Measurements from ENCODE around the gene CLEC10A.

CLEC10A gene

DNA sequence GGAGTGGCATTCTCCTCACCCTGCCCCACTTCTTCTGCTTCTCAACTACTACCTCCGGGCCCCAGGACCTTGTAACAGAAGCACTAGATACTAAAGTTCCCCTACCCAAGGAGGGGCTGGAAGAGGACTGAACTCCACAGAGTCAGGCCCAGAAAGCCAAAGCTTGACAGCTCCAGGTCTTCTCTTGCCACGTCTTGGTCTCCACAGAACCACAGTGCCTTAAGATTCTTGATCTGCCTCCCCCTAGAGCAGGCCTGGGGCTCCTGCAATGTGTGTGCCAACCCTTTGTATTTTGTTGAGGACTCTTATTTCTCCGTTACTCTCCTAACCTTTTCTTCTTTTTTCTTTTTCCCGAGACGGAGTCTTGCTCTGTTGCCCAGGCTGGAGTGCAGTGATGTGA is 40.2 kb downstream of the CLEC10A start:
- no peak for DNase-seq (ENCODE audit: low read depth)

DNA sequence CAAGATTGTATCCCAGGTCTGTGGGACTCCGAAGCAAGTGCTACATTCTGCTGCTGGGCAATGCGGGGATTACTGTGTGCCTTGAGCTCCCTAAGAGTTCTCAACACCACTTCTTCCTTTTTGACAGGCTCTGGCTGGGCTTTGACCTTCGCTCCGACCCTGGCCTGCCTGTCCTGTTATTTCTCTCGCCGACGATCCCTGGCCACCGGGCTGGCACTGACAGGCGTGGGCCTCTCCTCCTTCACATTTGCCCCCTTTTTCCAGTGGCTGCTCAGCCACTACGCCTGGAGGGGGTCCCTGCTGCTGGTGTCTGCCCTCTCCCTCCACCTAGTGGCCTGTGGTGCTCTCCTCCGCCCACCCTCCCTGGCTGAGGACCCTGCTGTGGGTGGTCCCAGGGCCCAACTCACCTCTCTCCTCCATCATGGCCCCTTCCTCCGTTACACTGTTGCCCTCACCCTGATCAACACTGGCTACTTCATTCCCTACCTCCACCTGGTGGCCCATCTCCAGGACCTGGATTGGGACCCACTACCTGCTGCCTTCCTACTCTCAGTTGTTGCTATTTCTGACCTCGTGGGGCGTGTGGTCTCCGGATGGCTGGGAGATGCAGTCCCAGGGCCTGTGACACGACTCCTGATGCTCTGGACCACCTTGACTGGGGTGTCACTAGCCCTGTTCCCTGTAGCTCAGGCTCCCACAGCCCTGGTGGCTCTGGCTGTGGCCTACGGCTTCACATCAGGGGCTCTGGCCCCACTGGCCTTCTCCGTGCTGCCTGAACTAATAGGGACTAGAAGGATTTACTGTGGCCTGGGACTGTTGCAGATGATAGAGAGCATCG is 41.8 kb downstream of the CLEC10A start:
- no peak for DNase-seq (ENCODE audit: low read depth)

DNA sequence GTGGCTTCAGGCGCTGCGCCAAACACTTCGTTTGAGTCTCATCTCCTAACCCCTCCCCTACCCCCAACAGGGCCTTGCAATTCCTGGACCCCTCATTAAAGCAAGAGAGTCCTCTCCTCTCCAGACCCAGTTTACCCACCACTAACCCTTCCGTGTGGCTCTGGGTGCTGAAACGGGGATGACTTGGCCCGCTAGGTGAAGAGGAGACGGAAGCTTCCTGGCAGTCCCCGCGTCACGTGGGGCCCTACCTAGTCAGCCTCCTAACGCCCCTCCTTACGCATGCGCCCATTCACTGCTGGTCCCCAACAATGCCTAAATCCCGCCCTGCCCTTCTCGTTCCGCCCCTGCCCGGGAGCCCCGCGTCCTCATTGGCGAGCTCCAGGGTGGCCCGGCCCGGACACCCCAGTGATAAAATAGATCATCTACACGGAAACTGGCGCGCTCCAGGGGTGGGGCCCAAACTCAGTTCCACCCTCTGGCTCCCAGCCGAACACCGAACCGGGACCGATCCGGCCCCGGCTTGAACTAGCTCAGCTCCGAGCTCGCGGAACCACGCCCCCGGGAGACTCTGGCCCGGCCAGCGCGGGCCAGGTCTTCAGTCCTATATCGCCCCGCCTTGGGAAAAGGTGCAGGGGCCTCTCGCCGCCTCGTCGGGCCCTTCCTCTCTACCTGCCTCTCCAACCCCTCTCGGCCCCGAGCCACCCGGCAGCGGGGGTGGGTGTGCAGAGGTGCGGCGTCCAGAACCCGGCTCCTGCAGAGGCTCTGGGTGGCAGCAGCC is 44.3 kb downstream of the CLEC10A start, which contains the start of gene SLC16A13:
Gene SLC16A13 (plus strand): TSS at position 425 of the 778 bp plus-strand sequence. CDS start 368 bp downstream, outside the sequence.
- DNase-seq (ENCODE audit: low read depth): peak; percentile 96

DNA sequence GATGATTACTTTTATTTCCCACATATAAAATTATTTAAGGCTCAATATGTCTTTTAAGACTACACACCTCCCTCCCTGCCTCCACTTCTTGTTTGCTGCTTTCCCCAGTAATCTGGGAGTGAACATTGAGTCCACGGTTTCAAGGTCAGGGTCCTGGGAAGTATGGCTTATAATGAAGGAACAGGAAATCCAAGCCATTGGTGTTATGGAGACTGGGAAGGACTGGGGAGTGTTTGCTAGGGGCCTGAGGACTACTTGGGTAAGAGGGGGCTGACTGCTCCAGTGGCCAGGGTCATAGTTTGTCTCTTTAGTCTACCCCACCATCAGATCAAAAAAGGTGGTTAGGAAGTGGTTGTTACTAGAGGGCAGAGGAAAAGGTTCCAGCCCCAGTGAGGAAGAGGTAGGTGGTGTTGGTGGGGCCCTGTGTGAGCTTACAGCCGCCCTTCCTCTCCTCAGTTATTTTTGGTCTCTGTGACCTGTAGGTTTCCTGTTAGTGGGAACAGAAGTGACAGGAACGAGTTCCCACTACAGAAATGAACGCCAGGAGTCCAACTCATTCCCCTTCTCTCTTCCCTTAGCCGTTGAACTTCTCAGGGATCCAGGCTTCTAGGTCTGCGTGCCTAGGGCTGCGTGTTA is 45.0 kb downstream of the CLEC10A start:
- DNase-seq (ENCODE audit: low read depth): no peak

DNA sequence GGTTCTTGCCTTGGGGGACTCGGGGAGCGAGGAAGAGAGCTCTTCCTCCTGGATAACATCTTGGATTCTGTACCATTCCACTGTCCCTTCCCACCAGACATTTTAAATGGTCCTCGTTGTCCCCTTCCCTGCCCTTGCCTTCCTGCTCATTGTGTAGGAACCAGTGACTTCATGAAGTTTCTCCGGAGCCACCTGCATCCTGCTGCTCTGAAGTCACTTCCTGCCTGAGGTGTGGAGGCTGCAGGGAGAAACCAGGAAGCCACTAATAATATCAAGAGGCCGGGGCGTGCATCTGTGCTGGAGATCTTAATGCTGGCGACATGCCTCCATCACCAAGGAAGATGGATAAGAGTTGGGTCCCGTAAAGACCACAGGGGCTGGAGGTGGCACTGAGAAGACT is 50.4 kb downstream of the CLEC10A start:
- DNase-seq (ENCODE audit: low read depth): no peak

DNA sequence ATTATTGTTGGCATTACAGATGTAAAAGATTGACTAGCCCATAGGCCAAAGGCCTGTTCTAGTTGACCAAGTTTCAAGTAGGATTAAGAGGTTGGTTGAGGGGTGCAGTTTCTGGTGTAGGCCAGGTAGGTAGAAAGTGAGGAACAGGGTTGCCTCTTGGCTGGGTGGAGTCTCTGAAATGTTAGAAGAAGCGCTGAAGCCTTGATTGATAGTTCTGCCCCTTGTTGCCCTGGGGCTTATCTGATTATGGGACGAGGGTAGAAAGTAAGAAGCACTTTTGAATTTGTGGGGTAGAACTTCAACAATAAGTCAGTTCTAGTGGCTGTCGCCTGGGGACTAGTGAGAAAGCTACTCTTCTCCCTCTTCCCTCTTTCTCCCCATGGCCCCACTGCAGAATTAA is 51.0 kb downstream of the CLEC10A start:
- DNase-seq (ENCODE audit: low read depth): no peak

DNA sequence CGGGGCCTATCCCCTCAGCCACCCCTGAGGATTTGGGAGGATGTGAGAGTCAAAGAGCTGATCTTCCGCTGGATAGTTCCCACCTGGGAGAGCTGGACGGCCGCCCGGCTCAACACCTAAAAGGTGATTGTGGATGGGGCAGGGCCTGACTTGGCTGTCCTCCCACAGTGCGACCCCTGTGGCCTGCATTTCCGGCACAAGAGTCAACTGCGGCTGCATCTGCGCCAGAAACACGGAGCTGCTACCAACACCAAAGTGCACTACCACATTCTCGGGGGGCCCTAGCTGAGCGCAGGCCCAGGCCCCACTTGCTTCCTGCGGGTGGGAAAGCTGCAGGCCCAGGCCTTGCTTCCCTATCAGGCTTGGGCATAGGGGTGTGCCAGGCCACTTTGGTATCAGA is 52.7 kb downstream of the CLEC10A start:
- DNase-seq (ENCODE audit: low read depth): no peak

DNA sequence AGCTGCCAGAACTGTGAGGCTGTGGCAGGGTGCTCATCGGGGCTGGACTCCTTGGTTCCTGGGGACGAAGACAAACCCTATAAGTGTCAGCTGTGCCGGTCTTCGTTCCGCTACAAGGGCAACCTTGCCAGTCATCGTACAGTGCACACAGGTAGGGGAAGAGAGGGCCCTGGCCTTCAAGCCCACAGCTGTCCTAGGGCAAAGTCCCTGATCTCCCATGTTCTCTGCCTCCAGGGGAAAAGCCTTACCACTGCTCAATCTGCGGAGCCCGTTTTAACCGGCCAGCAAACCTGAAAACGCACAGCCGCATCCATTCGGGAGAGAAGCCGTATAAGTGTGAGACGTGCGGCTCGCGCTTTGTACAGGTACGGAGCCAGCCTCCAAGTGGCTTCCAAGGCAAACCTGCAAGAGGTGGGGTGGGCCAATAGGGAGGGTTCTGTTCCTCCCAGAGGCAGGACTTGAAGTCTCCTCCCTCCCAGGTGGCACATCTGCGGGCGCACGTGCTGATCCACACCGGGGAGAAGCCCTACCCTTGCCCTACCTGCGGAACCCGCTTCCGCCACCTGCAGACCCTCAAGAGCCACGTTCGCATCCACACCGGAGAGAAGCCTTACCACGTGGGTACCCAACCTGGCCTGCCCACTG is 53.5 kb downstream of the CLEC10A start:
- no peak for DNase-seq (ENCODE audit: low read depth)

DNA sequence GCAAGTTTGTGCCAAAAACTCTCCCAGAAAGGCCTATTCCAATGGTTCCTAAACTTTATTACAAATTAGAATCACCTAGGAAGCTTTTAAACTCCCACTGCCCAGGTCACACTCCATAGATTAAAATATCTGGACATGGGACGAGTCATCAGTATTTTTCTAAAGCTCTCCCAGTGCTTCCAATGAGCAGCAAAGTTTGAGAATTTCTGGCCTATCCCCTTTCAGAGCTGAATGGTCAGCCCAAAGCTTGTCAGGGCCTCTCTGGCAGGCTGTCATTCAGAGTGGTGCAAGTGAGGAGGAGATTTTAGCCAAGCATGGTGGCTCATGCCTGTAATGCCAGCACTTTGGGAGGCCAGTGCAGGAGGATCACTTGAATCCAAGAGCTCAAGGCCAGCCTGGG is 54.8 kb downstream of the CLEC10A start:
- no peak for DNase-seq (ENCODE audit: low read depth)

Data from stimulated activated CD8-positive, alpha-beta memory T cell treated with anti-CD3 and anti-CD28 coated beads, Interleukin-12 subunit alpha, Interleukin-12 subunit beta, amount 100 ng/mL, for 4 hours (primary cell).